ENCODE results near the gene ZP3. TPM values are rescaled to one million over a fixed set of nuclear protein-coding genes. Genes with fewer than 3 reads are reported as not detected.
"Not testable (repeated sequence)": the region's sequence is repeated elsewhere in the genome, so short reads cannot be mapped to it uniquely, and the experiment has no call there.

Gene ZP3
- total RNA-seq, 1 donor from 2014 or later = 6.0 TPM

DNA sequence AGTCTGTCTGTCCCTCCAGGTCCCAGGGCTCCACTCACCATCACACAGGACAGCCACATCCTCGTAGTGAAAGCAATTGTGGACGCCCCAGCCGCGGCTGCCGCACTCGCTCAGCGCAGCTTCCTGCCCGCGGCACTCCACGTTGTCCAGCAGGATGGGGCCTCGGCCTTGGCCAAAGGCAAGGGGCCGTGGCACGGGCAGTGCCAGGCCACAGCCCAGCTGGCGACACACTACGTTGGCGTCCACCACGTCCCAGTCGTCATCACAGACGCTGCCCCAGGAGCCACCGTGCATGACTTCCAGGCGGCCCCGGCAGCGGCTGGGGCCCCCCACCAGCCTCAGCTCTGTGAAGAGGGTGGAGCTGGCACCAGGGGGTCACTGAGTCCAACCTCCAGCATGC lies 24.5 kb upstream of the ZP3 start:
- no peak for DNase-seq (ENCODE audit: low read depth)
- Histone ChIP-seq H3K36me3 (ENCODE audit: control insufficient read depth, insufficient read depth, low read length) (no peaks in the 10 kb centered on the region), H3K4me3 (ENCODE audit: low read depth, low read length) (no peak overlapping the region), H3K27me3 (ENCODE audit: control insufficient read depth, insufficient read depth, low read length) (no peaks in the 10 kb centered on the region)
- TF ChIP-seq, protein P1, sequence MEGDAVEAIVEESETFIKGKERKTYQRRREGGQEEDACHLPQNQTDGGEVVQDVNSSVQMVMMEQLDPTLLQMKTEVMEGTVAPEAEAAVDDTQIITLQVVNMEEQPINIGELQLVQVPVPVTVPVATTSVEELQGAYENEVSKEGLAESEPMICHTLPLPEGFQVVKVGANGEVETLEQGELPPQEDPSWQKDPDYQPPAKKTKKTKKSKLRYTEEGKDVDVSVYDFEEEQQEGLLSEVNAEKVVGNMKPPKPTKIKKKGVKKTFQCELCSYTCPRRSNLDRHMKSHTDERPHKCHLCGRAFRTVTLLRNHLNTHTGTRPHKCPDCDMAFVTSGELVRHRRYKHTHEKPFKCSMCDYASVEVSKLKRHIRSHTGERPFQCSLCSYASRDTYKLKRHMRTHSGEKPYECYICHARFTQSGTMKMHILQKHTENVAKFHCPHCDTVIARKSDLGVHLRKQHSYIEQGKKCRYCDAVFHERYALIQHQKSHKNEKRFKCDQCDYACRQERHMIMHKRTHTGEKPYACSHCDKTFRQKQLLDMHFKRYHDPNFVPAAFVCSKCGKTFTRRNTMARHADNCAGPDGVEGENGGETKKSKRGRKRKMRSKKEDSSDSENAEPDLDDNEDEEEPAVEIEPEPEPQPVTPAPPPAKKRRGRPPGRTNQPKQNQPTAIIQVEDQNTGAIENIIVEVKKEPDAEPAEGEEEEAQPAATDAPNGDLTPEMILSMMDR (IDR thresholded peaks at IDR 0.05; ENCODE audit: insufficient read depth, low read length, poor library complexity, severe bottlenecking) = no peak

DNA sequence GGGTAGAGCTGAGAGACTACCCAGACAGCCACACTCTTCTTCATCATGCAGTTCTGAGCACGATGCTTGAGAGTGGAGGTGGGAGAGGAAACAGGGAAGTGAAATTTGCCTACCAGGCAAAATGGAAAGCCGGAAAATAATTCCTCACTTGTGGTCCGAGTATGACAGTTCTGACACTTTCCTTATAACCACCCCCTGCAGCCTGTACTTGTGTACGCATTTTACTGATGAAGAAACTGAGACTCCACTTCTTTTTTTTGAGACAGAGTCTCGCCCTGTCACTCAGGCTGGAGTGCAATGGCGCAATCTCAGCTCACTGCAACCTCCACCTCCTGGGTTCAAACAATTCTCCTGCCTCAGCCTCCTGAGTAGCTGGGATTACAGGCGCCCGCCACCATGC lies 21.7 kb upstream of the ZP3 start:
- DNase-seq (ENCODE audit: low read depth); H3K4me3 ChIP-seq (ENCODE audit: low read depth, low read length); H3K27me3 ChIP-seq (ENCODE audit: control insufficient read depth, insufficient read depth, low read length); H3K36me3 ChIP-seq (ENCODE audit: control insufficient read depth, insufficient read depth, low read length): not testable (repeated sequence)

DNA sequence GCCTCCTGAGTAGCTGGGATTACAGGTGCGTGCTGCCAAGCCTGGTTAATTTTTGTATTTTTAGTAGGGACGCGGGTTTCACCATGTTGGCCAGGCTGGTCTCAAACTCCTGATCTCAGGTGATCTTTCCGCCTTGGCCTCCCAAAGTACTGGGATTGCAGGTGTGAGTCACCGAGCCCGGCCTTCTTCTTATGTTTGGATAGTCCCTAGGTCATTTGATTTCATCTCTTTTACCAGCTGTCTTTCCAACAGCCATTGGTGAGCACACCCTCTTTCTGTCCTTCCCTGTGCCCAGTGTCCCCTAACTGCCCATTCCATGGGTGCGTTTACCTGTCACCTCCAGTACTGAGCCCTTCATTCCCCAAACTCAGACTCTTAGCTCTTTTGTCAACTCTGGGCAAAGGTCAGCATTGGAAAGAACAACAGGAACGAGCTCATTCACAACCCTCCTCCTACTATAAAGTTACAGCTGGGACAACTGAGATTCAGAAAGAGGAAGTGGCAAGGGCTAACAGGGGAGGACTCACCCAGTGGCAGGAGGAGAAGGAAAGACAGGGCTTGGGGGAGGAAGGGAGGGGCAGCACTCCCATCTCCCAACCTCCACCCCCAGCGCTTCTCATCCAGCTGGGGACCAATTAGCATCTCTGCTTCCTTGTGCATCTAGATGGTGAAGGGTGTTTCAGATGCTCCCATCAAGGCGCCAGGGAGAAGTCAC lies 20.8 kb upstream of the ZP3 start:
- TF ChIP-seq, protein P1 (IDR thresholded peaks at IDR 0.05; ENCODE audit: insufficient read depth, low read length, poor library complexity, severe bottlenecking) = no peak
- Histone ChIP-seq H3K36me3 (ENCODE audit: control insufficient read depth, insufficient read depth, low read length) (no peaks in the 10 kb centered on the region), H3K4me3 (ENCODE audit: low read depth, low read length) (no peak overlapping the region), H3K27me3 (ENCODE audit: control insufficient read depth, insufficient read depth, low read length) (no peaks in the 10 kb centered on the region)
- no peak for DNase-seq (ENCODE audit: low read depth)

DNA sequence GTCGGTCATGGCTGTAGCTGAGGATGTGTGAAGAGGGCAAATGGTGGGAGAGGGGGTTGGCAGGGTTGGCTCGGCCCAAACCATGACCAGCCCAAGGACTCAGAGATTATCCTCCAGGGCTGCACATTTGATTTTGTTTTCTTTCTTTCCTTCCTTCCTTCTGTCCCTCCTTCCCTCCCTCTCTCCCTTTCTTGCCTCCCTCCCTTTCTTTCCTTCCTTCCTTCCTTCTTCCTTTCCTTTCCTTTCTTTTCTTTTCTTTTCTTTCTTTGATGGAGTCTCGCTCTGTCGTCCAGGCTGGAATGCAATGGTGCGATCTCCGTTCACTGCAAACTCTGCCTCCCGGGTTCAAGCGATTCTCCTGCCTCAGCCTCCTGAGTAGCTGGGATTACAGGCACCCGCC lies 19.0 kb upstream of the ZP3 start:
- no peak for DNase-seq (ENCODE audit: low read depth)
- TF ChIP-seq, protein P1 (IDR thresholded peaks at IDR 0.05; ENCODE audit: insufficient read depth, low read length, poor library complexity, severe bottlenecking) = no peak
- Histone ChIP-seq H3K27me3 (ENCODE audit: control insufficient read depth, insufficient read depth, low read length) (no peaks in the 10 kb centered on the region), H3K4me3 (ENCODE audit: low read depth, low read length) (no peak overlapping the region), H3K36me3 (ENCODE audit: control insufficient read depth, insufficient read depth, low read length) (no peaks in the 10 kb centered on the region)

DNA sequence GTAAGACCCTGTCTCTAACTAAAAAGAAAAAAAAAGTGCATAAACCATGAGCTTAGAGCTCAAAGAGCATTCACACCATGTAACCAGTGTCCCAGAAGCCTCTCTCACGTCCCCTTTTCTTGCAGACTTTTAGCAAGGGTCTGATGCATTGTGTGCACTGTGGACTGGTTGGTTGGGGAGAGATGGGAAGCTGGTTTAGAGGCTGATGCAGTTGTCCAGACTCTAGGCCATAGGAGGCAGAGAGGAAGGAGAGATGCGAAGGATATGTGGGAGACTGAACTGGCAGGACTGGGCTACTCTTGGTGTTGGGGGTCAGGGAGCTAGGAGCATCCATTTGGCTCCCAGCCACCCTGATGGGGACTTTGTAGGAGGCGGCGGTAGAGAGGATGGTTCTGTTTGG lies 17.0 kb upstream of the ZP3 start:
- TF ChIP-seq, protein P1 (IDR thresholded peaks at IDR 0.05; ENCODE audit: insufficient read depth, low read length, poor library complexity, severe bottlenecking) = no peak
- H3K27me3 ChIP-seq (ENCODE audit: control insufficient read depth, insufficient read depth, low read length) = no peaks in the 10 kb centered on the region
- no peak overlapping the region for H3K4me3 ChIP-seq (ENCODE audit: low read depth, low read length)
- DNase-seq (ENCODE audit: low read depth) = no peak
- H3K36me3 ChIP-seq (ENCODE audit: control insufficient read depth, insufficient read depth, low read length) = no peaks in the 10 kb centered on the region

DNA sequence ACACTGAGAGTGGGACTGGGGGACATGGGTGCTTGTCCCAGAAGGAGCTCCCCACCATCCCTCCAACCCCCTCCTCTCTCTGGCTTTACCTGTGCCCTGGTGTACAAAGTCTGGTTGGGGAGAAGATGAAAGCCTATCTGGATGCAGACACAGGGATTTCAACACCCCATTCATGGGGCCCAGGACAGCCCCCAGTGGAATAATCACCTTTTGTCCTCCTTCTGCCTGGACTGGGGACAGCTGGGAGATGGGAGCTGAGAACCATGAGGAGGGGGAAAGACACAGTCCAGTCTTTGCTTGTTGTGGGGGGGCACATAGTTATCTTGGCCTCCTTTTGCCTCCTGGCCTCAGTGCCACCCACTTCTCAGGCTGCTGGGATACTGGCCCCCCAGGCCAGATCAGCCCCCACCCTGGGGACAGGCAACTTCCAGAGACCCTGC lies 16.6 kb upstream of the ZP3 start:
- H3K27me3 ChIP-seq (ENCODE audit: control insufficient read depth, insufficient read depth, low read length) = no peaks in the 10 kb centered on the region
- TF ChIP-seq, protein P1 (IDR thresholded peaks at IDR 0.05; ENCODE audit: insufficient read depth, low read length, poor library complexity, severe bottlenecking) = no peak
- H3K36me3 ChIP-seq (ENCODE audit: control insufficient read depth, insufficient read depth, low read length) = no peaks in the 10 kb centered on the region
- DNase-seq (ENCODE audit: low read depth) = no peak
- no peak overlapping the region for H3K4me3 ChIP-seq (ENCODE audit: low read depth, low read length)
